Activated T-cell treated with anti-CD3 and anti-CD28 coated beads for 48 hours (primary cell): ENCODE data around the gene REN.

Experiments used
- DNase-seq: peaks from one replicate; pipeline ENCODE4 v3.0.0-alpha.2; 2020; ENCODE audit warnings: low read depth

REN gene

DNA sequence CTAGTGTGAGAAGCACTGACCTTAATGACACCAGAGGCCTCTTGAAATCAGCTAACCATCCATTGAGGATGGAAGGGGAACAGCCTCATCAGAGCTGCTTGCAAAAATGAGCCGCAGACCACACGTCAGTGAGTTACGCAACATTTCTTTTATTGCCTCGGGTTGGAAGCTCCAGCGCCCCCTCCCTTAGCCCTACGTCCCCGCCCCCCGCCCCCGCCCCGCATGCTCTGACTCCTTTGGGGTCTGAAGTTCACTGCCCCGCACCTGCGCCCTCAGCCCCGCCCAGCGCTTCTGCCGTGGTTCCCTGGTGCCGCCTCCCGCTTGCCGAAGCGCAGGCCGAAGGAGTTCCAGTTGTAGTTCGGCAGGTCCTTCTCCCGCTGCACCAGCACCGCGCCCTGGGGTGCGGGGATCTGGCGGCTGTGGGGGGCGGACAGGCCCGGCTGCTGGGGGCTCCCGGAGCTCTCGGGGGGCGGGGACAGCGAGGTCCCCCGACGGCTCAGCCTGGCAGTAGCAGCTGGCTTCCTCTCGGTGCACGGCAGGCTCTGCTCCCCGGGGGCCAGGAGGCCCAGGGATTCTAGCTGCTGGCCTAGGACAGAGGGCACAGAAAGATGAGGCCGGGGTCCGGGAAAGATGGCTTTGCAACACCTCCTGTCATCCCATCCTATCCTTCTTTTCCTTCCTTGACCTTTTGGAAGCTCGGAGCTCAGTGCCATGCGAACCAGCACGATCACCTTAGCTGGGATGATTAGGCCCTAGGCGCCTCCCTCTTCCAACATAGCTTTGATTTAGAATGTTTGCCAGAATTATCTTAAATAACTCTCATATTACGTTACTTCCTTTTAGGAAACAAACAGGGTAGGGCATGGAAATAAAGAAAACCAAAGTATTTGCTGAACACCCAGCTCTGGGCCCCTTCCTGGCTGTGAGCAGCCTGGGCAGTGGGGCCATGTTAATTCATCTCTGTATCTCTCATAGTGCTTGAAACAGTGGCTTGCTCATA lies 24.4 kb upstream of the REN start:
- no peak for DNase-seq

DNA sequence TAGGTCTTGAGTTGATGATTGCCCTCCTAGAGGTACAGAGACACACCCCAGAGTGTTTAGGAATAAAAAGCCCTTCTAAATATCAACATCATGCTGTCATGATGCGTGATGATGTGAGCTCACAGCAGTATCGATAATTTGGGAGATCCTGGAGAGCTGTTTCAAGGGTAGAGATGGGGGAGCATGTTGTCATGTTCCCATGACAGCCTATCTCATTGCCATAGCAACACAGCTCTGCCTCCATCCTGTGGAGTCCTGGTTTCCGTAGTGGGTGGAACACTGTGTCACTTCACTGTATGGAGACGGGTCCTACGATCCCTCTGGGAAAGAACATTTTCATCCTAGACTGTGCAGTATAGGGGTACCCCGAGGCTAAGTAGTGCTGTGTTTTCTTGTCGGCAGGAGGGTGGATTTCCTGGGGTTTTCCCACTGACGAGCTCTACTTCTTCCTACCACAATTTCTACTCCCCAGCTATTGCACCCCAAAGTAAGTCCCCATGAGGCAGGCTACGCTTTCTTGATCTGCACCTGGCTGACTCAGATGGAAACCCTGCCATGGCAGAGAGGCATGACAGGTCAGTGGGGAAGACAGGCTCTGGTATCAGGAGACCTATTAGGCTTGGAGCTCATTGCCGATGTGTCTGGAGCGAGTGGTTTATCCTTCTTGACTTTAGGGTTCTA lies 23.0 kb upstream of the REN start:
- no peak for DNase-seq

DNA sequence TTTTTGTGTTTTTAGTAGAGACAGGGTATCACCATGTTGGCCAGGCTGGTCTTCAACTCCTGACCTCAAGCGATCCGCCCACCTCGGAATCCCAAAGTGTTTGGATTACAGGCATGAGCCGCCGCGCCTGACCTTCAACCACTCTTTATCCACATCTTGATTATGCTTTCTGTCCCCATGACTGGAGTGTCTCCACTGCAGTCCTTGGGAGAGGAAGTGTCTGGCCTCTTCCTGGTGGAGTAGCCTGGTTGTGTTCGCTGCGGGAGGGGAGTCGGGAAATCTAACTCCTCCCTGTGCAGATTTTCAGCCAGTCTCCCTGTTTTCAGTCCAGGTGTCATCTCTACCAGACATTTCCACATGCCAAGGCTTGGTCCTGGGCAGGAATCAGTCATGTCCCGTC lies 20.5 kb upstream of the REN start:
- no peak for DNase-seq

DNA sequence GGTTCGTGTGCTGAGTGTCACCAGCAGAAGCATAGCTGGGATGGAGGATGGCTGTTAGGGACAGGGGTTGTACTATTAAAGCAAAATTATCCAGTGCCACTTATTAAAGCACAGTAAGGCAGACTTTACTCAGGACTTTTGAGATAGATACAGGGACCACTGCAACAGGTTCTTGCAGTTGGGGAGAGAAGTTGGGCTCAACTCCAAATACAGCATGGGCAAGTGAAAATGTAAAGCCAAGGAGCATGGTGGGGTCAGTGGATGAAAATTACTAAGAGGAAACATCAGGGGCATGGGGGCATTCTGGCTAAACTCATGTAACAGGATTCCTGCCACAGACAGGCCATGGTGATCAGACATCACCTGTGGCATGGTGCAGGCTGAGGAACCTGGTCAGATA lies 15.0 kb upstream of the REN start:
- DNase-seq, result no peak

DNA sequence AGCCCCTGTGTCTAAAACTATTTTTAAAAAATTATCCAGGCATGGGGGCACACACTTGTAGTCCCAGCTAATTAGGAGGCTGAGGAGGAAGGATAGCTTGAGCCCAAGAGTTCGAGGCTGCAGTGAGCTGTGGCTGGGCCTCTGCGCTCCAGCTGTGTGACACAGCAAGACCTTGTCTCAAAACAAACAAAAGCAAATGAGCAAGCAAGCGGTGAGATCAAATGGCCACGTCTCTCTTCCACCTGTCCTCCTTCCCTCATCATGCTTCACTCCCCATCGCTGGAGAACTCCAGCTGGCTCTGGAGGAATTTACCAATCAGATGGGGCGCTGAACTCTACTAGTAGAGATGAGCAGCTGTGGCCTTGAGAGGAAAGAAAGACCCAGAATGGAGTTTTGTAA lies 14.0 kb upstream of the REN start:
- no peak for DNase-seq

DNA sequence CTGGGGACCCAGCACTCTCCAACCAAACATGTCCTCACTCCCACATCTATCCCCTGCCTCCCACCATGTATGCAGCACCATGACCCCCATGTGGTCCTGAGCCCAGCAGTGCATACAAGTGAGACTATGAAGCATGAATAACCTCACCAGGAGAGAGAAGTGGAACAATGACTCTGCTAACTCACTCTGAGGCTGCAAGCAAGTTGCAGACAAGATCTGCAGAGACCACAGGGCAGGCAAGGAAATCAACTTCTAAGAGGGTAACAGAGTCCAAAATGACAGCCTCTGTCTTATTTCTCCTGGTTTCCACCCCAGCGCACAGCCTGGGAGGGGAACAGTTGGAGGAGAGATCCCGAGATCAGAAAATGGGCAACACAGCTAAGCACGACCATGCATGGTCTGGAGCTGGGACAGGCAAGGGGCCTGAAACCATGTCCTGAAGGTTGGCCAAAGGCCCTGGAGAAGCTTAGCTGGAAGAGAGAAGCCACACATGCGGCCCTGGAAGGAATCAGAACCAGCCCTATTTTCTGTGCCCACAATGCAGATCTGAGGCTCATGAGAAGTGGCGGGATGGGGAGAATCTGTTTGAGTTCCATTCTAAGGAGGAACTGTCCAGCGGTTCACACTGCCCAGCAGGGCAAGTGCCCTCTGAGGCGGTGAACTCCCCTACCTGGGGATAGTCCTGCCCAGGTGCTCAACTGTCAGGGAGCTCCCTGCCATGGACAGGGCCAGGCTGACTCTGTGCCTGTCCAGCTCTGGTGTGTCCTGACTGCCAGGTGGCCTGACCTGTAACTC lies 12.5 kb upstream of the REN start:
- DNase-seq, result no peak

DNA sequence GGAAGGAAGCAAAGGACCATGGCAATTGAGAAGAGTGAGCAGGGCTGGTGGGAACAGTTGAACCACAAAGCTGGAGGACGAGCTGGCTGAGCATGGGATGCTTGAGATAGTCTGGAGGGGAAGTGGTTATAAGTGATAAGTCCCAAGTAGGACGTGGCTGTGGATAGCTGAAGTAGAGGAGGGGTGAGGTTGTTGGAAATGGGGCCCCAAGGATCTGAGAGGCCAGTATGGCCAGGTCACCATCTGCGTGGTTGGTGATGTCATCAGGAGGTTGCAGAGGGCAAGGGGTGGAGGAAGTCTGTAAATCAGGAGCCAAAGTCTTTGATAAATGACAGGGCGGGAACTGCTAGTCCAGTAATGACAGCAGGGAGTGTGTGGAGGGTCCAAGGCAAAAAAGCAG lies 11.0 kb upstream of the REN start:
- DNase-seq, result no peak

DNA sequence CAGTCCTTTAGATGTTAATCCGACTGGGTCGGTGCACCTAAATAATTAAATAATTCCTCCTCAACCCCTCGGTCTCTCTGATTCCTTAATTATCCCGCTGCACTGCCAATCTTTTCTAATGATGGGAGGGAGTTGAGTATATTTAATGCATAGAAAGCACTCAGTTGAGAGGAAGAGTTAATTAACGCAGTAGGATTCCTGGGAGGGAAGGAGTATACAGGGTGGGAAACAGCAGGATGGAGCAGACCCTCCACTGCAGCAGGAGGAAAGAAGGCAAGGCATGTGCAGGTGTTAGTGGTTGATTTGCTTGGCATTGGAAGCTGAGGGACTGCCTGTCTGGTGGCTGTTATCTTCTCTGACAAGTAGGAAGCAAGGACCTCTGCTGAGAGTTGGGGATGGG lies 9.9 kb upstream of the REN start:
- DNase-seq, result no peak

DNA sequence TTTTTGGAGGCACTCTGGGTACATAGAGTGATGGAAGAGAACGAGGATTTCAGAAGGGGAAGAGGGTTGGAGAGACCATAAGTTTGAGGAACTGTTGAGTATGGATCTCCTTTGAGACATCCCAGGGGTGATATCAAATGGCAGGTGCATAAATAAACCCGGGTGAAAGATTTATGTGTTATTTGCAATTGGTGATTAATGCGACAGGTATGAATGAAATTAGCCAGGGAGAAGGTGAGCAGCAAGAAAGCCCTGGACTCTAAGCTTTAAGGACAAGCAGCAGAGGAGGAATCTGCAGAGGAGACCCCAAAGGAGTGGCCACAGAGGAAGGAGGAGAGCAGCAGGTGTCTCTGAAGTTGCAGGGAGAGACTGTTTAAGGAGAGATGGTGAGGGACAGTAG lies 8.8 kb upstream of the REN start:
- DNase-seq, result no peak

DNA sequence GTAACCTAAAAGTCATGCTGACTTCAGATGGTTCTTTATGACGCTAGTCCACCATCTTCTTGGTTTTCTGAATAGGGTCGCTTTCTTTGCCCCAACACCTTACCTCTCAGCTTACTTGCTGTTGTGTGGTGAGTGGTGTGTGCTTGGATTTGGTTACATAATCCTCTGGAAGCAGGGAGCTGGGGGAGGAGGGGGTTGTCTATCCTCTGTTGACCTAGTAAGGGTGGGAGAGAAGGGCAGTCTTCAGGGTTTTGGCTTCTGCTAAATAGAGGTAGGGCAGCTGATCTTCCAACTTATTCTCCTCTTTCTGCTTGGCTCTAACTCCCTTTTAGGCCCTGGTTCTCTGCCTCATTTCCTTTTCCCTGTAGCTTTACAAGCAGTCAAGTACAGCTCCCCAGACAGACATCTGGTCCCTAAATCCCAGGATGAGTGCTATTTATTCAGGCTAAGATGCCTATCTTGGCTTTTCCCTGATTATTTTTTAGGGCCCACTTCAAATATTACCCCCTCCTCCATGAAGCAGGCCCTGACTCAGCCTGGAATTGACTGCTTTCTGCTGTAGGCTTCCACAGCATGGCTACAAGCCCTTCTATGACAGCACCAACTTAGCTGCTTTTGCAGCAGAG lies 6.4 kb upstream of the REN start:
- no peak for DNase-seq

DNA sequence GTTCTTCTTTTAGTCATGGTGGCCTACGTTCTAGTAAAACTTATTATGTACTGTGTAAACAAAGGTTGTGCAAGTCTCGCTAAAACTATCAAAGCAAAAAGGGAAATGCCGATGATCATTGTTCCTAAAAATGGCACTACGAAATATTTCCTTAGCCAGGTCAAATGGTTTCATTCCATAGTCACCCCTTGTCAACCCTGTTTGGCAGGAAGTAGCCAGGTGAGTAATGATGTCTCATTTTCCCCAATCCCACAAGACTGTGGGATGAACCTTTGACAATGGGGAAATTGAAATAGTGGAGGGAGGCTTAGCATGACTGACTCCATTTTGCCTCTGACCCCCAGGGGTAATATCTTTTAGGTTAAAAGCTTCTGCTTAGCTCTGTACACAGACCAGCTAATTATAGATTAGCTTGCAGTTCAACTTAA lies 5.6 kb upstream of the REN start:
- DNase-seq, result no peak

DNA sequence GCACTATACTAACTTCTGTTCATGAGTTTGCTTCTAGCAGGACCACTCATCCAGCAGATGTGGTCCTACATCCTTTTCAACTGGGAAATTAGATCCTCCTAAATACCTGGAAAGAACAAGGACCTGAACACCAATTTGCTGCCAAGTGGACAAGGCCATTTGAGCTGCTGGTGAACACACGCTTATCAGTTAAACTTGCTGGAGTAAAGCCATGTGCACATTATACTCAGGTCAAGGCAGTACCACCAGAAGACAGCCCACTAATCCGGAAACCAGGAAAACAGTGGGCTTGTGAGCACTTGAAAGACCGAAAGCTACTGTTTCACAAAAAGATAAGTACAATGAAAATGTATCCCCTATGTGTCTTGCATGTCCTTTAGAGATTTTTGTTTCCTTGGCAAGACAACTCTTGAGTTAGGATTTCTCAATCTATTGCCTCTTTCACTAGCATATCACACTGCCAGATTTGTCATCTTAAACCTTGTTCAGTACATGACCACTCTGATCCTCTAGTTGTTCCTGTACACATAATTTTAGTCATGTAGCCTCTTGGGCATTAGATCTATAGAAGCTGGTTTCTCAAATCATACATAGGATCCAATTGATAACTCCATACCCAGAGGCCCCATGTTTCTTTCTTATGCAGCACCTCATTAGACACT lies 4.5 kb upstream of the REN start:
- no peak for DNase-seq

DNA sequence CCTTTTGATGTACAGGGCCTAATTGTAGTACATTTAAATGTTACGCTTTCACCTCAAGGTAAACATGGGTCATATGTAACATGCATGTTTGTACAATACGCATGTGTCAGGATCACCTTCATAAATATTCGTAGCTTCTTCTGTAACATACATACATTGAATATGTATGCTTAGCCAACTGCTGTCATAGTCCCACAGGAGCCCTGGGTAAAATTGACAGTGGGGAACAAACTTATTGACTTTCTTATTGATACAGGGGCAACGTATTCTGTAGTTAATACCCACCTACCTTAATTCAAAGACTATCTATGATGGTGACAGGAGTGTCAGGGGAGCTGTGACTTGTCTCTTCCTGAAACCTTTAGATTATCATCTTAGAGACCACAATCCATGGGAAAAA lies 3.7 kb upstream of the REN start:
- DNase-seq, result no peak

DNA sequence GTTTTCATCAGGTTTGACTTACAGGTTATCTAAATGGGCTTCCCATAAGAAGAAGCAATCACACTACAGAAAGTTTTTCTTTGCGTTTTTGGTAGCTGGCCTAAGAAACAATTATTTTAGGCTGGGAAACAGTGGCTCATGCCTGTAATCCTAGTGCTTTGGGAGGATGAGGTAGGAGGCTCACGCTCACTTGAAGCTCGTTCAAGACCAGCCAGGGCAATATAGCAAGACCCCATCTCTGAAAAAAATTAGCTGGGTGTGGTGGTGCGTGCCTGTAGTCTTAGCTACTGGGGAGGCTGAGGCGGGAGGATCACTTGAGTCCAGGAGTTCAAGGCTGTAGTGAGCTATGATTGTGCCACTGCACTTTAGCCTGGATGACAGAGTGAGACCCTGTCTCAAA lies 1.6 kb upstream of the REN start:
- DNase-seq, result no peak

DNA sequence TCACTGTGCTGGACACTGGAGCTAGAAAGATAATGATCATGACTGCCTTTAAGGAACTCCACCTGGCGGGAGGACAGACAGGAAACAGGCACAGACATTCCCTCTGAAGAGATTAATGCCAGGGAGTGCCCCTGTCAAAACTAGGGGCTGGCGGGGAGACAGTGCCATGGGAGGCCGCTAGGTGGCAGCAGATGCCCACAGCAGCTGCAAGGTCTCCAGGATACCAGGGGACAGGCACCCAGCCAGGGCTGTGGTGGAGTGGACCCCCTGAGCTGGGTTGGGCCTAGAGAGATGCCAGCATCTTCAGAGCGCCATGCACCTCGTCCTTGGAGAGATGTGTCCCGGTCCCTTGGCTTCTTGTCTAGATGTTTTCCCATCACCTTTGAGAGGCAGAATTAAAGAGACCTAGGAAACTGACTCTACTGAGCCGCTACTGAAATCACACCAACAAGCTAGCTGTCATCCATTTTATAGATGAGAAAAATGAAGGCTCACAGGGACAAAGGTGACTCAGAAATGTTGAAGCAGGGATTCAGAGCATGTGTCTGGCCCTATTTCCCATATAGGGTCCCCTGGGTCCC lies 3.6 kb downstream of the REN start:
- DNase-seq, result peak; percentile 74

DNA sequence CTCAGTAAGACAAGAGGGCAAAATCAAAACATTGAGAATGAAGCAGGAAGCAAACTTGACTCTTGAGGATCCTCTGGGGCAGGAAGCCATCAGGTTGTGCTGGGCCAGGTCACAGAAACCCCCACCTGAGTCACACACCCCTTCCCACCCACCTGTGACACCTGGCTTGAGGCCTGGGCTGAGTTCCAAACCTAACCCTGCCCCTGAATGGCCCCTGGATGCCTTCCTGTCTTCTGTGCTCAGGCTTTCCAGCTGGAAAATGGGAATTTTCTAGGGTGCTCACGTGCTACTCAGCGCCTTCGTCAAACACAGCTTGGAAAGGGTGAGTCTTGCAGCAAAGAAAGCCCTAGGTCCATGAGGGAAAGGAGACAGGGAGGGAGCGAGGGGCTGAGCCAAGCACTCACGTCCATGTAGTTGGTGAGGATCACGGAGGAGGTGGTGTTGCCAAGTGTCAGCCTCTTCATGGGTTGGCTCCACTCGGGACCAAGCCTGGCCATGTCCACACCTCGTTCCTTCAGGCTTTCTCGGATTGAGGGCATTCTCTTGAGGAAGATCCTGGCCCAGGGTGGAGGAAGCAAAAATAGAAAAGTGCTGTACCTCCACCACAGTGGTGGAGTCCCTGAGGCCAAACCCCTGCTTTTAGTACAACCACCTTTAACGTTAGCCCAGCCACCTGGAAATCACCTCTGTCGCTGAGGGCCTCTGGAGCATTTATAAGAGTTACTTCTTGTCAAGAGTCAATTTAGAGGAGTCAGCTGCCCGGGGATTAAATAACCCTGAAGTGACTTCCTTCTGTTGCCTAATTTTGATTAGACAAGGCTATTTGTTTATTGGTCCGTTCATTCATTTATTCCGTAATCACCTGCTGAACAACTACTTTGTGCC lies 4.3 kb downstream of the REN start:
- DNase-seq, result no peak

DNA sequence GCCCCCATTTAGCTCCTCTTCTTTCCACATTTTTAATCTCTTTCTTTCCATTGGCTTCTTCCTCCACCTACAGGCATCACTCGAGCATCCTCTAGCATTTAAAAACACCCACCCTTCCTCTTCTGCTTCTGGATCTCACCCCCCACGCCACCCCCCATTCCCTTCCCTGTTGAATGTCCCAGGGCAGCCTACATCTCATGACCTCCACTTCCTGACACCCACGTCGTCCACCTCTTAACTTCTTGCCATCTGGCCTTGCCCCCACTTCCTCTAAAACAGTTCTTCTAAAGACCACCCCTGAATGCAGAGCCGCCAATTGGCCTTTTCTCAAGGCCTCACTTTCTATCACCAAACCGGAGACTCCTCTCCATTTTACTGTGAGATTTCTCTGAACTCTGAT lies 8.2 kb downstream of the REN start:
- no peak for DNase-seq

DNA sequence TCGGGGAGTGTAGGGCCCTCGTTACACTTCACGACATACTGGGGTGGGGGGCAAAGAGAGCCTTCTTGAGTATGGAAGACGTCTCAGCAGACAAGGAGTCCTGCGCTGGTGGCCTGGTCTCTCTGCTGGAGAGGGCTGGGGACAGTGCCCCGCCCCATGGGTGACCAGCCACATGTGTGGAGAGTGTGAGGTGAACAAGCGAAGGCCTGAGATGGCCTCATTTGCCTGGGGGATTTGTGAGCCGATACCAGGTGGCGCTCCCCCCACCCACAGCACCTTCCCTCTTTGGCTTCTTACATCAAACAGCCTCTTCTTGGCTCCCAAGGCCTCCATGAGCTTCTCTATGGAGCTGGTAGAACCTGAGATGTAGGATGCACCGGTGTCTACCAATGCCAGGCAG lies 10.3 kb downstream of the REN start:
- no peak for DNase-seq

DNA sequence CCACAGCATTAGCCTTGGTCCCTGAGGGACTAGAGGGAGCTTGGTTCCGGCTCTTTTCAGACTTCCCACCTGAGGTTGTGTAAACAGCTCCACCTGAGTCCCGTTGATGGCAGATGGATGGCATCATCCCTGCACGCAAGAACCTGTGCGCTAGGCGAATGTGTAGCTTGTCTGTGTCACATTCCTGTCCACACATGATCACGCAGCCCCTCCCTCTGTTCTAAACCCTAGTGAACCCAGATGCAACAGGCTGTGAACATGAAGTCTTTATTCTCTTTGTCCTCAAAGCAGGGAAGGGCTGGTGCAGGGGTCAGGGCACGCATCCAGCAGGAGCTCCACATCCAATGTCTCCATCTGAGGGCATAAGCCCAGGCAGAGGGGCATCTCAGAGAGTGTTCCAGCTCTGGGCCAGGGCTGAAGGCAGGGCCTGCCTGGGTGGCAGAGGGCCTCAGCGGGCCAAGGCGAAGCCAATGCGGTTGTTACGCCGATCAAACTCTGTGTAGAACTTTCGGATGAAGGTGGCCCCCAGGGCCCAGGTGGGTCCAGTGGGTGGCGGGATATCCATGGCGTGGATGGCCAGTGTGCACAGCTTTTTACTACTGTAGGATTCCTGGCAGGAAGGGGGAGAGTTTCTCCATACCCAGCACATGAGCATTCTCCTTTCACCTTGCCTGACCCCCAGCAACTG lies 11.4 kb downstream of the REN start:
- no peak for DNase-seq

DNA sequence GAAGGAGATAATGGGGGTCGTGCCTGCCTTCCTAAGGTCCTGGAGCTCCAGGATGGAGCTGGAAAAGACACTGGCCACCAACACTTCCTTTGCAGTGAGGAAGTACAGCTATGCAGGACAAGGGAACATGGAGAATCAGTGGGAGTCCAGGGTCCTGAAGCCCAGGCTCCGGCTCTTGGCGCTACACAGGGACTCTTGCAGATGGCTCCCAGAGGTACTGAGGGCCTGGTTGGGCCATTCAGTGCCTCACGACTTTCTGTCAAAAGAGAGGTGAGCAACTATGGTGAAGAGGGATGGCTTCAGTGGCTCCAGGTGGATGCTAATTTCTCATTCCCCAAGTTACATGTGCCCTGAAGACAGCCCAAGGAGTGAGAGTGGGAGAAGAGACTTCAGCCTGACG lies 12.5 kb downstream of the REN start:
- DNase-seq, result no peak
